Skin epidermis (tissue), 12 donors: Measurements from ENCODE around the gene MTREX.

Experiments used
- H3K27ac ChIP-seq, 21 experiments: fragments of 200-600 bp; sonication (generic) in 11 of 21; one replicate each; pipeline ENCODE4 v1.5.0; 2020; ENCODE audit warnings: mild to moderate bottlenecking in 3 of 21, inconsistent platforms in 2 of 21, moderate library complexity in 2 of 21
- H3K4me3 ChIP-seq, 7 experiments: fragments of 200-600 bp; sonication (generic) in 2 of 7; one replicate each; pipeline ENCODE4 v1.5.0; 2020; ENCODE audit warnings: inconsistent platforms in 2 of 7, mild to moderate bottlenecking in 2 of 7, moderate library complexity in 1 of 7

The MTREX gene

DNA sequence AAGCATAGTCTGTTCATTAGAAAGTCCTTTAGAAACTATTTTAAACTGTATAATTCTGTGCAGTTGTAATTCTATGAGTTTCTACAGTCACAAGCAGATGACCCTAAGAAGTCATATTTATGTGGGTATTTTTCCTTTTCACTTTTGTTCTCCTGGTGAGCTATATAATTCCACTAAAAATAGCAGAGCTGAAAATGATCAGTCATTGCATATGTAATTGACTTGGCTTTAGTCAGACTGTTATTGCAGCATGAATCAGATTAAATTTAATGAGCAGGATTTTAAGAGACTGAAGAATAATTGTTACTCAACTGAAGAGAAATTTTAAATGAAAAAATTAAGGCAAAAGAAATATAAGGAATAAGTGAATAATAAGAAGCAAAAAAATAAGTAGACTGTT is 108.5 kb downstream of the MTREX start:
- Histone ChIP-seq H3K4me3 (no peak overlapping the region), H3K27ac (no peak overlapping the region)

DNA sequence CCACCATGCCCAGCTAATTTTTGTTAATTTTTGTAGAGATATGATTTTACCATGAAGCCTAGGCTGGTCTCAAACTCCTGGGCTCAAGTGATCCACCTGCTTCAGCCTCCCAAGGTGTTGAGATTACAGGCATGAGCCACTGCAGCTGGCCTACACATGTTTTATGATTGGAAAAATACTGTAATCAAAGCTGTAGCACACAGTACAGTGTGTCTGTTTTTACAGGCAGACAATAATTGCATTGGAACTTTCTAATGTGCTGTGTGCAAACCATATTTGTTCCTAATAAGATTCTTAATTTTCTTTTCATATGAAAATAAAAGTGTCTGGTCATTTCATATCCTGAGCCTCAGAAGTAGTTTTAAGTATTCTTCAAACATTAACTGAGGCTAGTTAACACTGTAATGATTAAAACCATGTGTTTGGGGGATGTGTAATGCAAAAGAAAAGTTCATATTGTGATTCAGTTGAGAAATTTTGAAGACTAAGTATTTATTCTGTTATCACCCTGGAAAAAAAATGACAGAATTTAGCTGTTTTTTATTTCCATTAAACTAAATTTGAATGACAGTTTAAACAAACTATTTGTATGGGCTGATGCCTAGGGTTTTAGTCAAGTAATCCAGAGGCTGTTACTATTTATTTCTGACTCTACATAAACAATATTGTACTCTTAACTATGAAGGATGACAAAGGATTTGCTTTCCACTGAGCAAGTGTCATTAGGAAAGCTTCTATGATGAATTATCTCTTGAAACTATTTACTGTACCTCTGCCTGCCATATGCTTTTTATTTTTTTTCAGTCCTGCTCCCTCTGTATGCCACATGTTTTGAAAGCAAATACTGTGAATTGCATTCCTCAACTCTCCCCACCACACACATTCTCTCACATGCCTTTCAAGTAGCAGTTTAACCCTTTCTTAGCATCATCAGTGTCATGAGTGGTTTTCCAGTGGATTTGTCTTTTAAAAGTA is 111.5 kb downstream of the MTREX start:
- Histone ChIP-seq H3K27ac (peak overlapping the region in 5 of 21 experiments; percentile 7 to 68 (median 25)), H3K4me3 (no peak overlapping the region)

DNA sequence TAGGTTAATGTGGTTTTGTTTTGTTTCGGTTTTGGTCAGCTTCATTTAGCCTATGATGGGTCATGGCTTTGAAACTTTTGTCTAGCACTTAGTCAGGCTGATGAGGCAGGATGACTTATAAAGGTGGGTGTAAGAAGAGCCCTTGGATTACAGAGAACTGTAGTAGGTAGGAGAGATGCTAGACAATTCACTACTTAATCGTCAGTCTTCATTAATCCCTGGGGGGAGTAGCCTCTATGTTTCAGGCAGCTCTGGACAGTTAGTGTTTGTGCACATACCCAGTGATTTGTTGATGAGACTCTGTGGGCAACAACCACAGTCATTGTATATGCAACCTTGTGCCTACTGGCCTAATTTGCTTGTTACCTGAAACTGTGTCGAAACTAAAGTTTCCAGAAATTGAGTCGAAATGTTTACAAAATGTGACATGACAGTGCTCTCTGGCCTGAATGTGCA is 113.3 kb downstream of the MTREX start:
- H3K4me3 ChIP-seq = no peak overlapping the region
- peak overlapping the region in 1 of 21 experiments; percentile 15 for H3K27ac ChIP-seq

DNA sequence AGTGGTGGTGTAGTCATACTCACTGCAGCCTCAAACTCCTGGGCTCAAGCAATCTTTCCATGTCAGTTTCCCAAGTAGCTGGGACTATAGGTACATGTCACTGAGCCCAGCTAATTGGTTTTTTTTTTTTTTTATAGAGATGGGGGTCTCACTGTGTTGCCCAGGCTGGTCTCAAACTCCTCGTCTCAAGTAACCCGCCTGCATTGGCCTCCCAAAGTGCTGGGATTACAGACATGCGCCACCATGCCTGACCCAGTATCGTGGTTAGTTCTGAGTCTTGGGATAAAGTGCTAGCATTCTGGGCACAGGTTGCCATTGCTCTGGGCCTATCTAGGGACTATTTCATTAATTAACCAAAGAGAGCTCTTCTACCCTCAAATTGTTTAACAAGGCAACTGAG is 118.7 kb downstream of the MTREX start:
- Histone ChIP-seq H3K27ac (no peak overlapping the region), H3K4me3 (no peak overlapping the region)

DNA sequence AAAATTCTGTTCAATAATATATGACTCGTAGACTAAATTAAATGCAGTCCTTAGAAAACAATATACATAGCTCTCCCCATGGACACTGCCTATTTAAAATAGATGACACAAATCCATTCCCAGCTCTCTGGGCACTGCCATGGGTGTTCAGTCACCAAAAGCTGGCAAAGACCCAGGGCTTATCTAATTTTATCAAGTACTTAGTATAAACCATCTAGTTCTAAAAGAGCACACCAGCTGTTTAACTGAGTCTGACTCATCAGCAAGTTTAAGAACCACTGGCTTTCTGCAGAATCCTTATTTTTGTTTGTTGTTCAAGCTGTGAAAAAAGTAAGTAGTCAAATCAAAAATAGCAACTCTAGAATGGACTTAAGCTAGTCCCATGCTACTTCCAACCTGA is 119.4 kb downstream of the MTREX start:
- Histone ChIP-seq H3K27ac (no peak overlapping the region), H3K4me3 (no peak overlapping the region)

DNA sequence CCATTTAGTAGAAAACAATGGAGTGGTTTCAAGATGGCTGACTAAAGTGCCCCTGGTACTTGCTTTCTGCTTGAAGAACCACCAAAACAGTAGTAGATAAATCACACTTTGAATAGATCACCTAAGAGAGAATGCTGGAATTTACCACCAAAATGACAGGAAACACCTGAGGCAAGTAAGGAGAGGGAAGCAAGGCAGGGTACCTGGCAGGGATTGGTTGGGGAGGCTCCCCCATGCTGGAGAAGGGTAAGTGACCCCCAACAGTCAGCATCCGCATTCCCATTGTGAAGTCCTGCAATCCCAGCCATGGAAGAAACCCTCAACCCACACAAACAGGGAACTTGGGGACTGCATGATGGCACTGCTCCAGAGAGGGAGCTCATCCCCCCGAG is 121.4 kb downstream of the MTREX start:
- no peak overlapping the region for H3K4me3 ChIP-seq
- no peak overlapping the region for H3K27ac ChIP-seq

DNA sequence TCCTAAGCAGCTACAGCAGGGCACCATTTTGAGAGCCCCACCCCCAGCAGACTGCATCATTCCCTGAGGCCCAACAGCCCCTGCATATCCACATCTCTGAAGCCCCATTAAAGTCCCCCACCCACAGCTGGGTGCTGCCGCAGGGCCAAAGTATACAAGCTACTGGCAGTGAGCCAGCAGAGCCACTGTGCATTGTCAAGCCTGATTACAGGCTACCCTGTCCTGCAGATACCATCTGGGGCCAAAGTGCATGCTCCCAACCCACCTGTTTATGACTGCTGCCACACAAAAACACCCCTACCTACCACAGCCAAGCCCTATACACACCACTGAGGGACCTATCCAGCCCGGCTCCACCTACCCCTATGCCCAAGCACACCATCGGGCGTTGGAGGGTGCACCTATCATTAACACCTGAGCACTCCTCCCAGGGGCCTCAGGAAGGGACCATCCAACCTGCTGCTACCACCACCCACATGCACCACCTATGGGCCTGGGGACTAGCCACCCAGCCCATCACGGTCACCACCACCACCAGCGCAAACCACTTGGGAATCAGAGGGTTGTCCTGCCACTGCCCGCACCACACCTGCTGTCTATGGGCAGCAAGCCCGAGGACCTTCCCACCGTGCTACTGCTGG is 121.9 kb downstream of the MTREX start:
- Histone ChIP-seq H3K27ac (no peak overlapping the region), H3K4me3 (no peak overlapping the region)

DNA sequence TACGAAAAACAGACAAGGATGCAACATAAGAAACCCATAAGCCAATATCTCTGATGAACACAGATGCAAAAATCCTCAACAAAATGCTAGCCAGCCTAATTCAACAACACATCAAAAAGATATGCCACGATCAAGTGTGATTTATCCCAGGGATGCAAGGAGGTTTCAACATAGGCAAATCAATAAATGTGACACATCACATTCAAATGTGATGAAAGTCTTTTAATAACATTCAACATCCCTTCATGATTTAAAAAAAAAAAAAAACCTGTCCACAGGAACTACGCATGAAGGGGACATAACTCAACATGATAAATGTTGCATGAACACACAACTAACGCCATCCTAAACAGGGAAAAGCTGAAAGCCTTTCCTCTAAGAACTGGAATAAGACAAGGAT is 124.8 kb downstream of the MTREX start:
- Histone ChIP-seq H3K4me3 (no peak overlapping the region), H3K27ac (no peak overlapping the region)

DNA sequence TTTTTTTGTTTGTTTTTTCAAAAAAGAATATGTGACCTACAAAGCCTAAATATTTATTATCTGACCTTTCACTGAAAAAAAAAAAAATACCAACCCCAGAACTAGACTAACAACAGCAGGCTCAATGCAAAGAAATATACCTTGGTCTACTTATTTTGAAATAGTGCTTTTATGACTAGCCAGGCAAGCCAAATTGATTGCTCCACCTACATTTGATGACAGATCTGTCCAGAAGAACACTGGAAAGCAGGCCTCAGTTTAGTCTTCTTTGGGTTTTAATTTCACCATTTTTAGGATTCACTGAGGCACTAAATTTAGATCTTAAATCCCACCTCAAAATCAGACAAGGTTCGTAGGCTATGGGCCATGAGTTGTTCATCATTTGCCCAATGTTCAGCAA is 129.7 kb downstream of the MTREX start:
- no peak overlapping the region for H3K4me3 ChIP-seq
- H3K27ac ChIP-seq = peak overlapping the region in 18 of 21 experiments; percentile 47 to 86 (median 72)

DNA sequence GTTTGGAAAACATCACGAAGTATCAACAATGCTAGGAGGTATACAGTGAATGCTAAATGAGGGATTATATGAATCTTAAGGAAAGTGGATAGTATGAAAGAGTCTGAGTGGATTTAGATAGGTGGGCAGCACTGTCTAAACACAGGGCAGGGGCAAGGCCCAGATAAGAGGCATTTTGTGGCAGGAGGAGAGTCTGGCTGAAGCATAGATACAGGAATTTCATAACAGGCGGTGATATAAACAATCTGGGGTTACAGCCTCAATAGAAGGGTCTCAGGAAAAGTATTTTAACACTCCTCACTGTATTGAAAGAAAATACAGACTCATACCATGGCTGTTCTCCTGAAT is 130.0 kb downstream of the MTREX start:
- peak overlapping the region in 18 of 21 experiments; percentile 47 to 86 (median 72) for H3K27ac ChIP-seq
- no peak overlapping the region for H3K4me3 ChIP-seq

DNA sequence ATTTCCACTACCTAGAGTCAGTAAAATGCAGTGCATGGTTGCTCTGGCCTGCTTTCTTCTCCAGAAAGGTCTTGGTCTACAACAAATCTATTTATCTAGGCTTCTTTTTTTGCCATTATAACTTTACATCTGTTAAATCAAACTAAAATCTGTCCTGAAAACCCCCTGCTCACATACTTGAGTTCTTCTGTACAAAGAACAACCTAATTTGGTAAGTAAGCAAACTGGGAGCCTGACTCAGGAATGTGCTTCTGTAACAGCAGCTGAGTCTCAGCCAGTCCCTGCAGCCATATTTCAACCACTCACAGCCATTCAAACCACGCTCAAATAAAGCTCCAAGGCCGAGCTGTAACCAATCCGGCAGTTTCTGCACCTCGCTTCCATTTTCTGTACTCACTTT is 131.2 kb downstream of the MTREX start:
- no peak overlapping the region for H3K4me3 ChIP-seq
- peak overlapping the region in 19 of 21 experiments; percentile 31 to 86 (median 70) for H3K27ac ChIP-seq

DNA sequence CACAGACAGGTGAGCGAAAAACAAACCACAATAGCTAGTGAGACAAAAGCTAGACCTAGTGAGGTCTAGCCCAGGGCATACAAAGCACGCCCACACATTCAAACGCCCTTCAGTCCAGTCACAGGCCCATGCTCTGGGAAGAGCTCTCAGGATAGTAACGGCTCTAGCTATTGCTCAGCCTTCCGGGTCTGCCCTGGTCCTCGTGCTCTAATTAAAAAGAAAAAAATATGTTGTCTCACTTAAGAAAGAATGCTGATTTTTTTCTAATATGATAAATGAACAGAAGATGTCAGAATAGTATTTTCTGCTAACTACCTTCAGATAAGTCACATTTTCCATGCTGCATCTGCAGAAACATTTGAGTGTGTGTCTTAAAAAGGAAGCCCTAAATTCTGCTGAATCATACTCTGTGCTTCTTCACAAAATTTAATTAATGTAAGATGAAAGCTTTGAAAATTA is 132.4 kb downstream of the MTREX start:
- no peak overlapping the region for H3K4me3 ChIP-seq
- peak overlapping the region in 17 of 21 experiments; percentile 1 to 86 (median 69) for H3K27ac ChIP-seq

DNA sequence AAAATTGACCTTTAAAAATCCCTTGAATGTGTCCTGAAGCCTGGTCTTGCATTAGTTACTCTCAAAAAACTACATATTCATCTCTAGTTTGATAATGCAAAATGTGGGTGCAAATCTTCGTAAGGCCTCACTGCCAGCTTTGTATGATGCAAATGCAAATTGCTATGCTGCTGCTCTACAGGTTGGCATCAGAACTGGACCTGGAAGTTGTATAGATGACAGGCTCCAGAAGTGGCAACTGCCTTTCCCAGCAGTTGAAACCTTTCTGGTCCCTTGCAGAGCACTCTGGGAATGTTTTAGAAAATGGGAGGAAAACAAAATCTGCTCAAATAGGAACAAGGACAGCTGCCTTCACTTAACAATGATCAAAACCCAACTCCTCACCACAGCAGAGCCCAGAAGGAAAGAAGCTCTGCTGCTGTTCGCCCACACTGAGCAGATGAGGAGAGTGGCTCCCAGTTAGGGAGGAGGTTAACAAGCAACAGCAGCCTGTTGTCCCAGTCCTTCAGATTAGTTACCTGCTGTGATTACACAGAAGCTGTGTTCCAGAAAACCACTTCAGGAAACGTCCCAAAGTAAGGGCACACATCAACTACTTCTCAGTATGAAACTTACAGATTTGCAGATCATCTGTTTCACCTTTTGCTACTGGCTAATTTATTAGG is 133.4 kb downstream of the MTREX start:
- Histone ChIP-seq H3K4me3 (no peak overlapping the region), H3K27ac (peak overlapping the region in 11 of 21 experiments; percentile 7 to 70 (median 42))

DNA sequence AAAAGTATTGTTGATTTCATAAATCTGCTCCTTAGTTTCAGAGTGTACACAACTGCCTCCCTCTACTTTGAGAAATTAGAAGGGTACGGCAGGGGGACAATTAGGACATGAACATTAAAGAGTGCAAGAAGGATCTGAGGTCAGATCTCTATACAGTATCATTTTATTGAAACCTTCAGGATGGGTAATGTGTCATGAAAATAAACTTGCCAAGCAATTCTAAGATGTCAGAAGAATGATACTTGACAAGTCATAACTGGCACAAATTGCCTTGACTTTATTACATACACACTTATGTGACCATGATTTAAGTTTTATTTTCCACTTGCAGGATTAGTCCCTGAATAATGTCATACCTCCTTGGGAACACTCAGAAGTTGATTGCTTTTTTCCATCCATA is 134.2 kb downstream of the MTREX start:
- H3K27ac ChIP-seq = peak overlapping the region in 6 of 21 experiments; percentile 7 to 70 (median 30)
- no peak overlapping the region for H3K4me3 ChIP-seq

DNA sequence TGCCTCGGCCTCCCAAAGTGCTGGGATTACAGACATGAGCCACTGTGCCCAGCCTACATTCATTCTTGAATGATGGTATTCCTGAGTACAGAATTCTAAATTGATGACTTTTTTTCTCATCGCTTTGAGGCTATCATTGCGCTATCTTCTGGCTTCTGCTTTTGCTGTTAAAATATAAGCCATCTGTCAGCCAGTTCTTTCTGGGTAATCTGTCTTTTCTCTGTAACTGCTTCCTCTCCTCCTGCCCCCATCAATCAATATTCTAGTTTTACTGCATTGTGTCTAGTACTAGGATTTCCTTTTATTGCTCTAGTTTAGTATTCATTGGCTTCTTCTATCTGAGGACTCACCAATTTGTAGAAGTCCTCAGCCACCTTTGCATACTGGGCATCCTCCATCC is 138.0 kb downstream of the MTREX start:
- H3K4me3 ChIP-seq = no peak overlapping the region
- no peak overlapping the region for H3K27ac ChIP-seq

DNA sequence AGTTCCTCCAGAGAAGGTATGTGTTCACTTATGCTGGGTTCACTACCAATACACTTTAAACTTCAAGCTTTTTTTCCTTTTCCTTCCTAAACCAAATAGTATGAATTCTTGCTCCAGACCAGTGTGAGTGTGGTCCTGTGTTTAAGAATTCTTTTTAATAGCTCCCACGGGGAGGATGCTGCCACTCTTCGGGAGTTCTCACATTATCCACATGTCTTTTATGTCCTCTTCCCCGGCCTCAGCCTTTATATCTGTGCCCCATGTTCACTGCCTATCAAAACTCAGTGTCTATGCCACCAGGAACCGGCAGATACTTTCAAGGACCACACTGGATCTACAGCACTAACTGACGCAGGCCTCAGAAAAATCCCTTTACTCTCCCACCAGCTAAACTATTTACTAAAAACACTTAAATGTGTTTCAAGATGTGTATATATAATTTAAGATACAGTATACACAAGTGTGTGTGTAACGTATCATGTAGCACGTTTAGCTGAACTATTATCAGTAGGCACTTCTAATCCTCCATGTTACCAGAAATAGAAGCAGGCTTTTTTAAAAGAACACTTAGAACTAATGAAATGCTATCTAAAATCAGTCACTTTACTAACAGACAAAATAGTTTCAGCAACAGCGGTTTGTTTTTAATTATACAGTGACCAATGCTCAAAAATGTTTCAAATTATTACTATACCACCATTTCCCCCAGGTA is 139.0 kb downstream of the MTREX start:
- H3K4me3 ChIP-seq = no peak overlapping the region
- no peak overlapping the region for H3K27ac ChIP-seq

DNA sequence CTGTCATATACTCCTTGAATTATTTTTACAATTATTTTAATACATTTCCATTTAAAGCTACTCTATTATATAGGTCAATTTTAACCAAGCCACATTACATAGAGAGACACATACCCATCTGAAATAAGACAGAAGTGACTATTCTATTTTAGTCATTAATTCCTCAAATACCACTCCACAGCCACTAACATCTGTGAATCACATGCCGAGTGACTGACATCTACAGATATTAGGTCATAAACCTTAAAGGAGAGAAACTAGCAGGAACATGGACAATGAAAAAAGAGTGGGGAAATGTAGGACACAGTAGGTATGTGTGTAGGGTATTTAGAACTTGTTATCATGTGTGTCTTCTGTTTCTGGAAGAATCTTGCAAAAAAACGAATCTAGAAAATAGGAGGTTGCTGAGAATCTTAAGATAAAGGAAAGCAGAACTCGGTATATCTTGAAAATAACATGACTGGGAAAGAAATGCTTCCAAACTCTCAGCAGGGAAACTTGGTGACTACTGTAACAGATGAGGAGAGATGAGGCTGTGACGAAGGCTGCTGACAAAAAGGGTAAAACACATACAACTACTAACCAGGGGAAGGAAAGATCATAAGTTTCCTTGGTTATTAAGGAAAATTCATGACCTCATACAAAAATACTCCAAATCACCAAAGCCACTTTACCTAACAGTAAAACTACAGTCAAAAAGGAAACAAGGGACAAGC is 142.4 kb downstream of the MTREX start:
- no peak overlapping the region for H3K27ac ChIP-seq

DNA sequence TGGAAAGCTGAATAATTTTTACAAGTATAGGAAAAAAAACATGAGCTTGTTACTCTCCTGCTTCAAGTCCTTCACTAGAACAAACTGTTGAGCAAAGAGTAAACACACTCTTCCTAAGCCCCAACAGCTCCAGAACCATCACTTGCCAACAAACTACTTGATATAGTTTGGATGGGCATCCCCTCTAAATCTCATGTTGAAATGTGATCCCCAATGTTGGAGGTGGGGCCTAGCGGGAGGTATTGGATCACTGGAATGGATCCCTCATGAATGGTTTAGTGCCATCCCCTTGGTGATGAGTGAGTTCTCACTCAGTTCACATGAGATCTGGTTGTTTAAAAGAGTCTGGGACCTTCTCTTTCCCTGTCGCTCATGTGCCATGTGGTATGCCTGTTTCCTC is 144.2 kb downstream of the MTREX start:
- H3K4me3 ChIP-seq = no peak overlapping the region

More for the DNA sequence above, 142.4 kb downstream of the MTREX start:
- no peak overlapping the region for H3K4me3 ChIP-seq

DNA sequence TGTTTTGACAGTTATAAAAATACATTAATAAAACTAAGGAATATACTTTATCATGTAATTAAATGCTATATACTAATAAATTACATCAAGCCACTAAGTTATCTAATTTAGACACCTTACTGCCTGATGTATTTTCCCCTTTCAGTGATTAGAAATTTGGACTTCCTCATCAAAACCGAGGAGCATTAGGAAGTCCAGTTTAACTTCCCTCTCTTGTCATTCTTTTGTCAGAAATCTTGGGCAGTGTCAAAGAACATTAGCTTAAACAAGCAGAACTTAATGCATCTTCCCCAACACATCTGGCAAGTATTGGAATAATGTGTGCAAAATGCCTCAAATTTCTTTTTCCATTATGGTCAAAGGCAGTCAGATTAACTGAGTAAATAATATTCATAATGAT is 145.4 kb downstream of the MTREX start:
- no peak overlapping the region for H3K4me3 ChIP-seq
- no peak overlapping the region for H3K27ac ChIP-seq

More for the DNA sequence above, 144.2 kb downstream of the MTREX start:
- H3K27ac ChIP-seq = no peak overlapping the region
